ENCODE measurements around the gene SEMA6A.

Gene SEMA6A, protein sequence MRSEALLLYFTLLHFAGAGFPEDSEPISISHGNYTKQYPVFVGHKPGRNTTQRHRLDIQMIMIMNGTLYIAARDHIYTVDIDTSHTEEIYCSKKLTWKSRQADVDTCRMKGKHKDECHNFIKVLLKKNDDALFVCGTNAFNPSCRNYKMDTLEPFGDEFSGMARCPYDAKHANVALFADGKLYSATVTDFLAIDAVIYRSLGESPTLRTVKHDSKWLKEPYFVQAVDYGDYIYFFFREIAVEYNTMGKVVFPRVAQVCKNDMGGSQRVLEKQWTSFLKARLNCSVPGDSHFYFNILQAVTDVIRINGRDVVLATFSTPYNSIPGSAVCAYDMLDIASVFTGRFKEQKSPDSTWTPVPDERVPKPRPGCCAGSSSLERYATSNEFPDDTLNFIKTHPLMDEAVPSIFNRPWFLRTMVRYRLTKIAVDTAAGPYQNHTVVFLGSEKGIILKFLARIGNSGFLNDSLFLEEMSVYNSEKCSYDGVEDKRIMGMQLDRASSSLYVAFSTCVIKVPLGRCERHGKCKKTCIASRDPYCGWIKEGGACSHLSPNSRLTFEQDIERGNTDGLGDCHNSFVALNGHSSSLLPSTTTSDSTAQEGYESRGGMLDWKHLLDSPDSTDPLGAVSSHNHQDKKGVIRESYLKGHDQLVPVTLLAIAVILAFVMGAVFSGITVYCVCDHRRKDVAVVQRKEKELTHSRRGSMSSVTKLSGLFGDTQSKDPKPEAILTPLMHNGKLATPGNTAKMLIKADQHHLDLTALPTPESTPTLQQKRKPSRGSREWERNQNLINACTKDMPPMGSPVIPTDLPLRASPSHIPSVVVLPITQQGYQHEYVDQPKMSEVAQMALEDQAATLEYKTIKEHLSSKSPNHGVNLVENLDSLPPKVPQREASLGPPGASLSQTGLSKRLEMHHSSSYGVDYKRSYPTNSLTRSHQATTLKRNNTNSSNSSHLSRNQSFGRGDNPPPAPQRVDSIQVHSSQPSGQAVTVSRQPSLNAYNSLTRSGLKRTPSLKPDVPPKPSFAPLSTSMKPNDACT

DNA sequence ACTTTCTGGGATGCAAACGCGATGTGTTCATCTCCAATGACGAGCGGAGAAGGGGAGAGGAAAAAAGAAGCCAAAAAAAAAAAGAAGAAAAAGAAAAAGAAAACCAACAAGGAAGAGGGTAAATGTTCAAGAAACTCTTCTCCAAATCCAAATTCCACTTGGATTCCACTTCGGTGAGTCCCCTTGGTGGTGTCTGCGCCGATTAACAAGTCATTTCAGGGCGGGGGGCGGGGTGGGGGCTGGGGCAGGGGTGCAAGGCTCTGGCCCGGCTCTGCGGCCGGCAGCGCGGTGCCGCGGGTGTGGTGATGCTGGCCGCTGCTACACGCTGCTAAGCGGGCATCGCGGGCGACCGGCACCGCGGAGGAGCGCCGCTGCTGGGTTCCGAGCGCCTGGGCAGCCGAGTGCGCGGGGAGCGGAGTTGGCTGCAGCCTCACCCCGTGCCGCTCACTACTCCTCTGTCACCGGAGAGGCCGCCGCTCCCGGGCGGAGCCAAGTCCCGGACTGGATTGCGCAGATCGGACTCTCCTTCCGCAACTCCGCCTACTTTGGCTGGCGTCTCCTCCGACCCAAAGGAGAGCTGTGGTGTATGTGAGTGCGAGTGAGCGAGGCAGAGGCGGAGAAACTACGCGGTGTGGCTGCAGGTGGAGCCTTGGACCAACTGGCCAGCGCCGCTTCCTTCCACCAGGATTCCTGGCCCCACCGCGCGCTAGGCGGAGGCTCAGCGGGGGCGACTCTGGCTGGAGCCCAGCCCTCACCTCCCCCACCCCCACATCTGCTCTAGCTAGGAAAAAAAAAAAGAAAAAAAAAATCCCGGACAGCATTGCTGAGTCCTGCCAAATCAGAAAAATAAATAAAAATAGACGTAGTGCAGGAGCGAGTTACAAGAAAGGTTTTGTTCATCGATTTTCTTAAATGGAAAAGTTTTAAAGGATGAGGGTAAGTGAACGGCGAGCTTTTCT is at the start of gene SEMA6A:
TSS of gene SEMA6A (minus strand) at position 457 of the 959 bp plus-strand sequence. CDS start 69,879 bp downstream, outside the sequence.
- DNase-seq (ENCODE audit: low spot score): peak; percentile 89

DNA sequence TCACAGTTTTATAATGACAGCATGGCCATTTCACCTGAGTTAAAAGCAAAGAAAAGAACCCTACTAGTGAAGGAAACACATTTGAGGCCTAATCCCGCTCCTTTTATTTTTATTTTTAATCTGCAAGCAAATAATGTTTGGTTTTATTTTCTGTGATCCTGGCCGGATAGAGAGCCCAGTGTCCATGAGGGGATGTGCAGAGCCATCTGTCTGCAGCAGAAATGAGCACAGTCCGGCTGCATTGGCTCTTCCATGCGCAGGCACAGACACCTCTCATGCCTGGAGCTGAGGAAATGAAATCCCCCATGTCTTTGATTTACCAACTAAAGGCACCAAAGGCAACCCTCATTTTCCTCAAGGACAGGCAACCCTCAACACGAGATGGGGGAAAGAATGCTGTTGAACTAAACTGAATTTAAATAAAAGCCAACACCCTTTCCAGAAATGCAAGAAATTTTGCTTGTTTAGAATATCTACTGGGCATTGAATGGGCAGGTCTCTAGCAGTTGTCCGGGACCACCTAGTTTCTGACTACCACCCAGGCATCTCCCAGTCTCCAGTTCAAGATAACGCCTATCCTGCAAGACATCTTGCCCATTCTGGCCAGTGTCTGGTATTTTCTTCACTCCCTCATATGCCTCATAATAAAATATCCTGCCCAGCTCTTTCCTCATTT is 47.9 kb upstream of the SEMA6A start:
- DNase-seq (ENCODE audit: low spot score): no peak

DNA sequence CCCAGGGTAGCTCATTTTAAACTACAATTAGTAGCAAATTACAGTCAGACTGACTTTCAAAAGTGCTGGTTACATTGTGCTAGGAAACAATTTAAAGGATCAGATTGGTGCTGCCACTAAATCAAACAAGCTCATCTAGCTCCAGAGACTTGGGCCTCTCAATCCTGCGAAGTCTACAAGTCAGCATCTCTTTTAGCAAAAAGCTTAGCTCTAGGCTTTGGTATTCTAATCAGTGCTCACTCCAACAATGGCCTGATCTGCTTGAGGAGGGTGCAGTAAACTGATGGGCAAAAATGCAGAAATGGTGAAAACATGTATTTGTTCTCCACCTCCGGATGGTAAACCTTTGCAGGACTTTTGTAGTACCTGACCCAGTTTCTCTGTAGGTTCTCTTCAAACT is 47.0 kb upstream of the SEMA6A start:
- DNase-seq (ENCODE audit: low spot score): no peak

DNA sequence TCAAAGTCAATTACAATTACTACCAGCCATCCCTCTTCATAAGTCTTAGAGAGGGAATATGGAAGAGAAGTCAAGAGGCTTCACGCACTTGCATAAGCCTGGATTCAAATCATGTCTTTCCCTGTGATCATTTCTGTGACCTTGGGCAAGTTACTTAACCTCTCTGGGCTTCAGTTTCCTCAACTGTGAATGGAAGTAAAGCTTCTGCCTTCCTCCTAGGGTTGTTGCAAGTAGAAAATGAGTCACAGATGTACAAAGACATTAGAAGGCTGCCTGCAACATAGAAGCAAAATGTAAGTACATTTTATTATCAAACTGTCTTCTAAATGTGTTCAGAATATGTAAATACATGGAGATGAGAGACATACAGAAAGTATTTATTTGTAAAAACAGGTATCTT is 42.3 kb upstream of the SEMA6A start:
- no peak for DNase-seq (ENCODE audit: low spot score)

DNA sequence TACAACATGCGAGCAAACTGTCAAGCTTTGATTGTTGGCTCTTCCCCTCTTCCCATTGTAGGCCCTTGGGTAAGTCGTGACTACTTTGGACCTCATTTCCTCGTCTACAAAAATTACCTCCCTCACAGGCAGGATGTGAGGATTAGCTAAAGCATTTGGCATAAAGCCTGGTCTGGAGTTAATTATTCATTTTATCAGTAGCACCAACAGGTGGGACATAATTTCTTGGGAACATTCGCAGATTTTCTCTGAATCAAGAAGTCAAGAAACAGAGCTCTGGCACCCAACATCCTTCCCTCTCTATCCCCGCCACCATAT is 39.9 kb upstream of the SEMA6A start:
- DNase-seq (ENCODE audit: low spot score): no peak

DNA sequence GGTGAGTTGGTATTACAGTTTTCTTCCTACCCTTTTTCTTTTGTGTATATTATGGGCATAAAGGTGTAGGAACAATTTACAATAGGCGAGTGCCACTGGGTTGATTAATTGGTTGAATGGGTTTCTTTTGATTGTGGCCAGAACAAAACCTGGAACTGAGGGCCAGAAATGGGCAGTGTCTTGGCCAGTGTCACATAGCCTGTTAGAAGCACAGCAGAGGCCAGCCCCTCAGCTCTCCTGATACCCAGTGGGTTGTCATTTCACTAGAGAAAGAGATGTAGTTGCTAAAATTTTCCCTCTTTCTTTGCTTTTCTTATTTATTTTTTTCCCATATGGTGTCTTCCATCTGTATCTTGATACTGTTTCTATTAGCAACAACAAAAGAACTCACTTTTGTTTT is 38.8 kb upstream of the SEMA6A start:
- DNase-seq (ENCODE audit: low spot score): no peak

DNA sequence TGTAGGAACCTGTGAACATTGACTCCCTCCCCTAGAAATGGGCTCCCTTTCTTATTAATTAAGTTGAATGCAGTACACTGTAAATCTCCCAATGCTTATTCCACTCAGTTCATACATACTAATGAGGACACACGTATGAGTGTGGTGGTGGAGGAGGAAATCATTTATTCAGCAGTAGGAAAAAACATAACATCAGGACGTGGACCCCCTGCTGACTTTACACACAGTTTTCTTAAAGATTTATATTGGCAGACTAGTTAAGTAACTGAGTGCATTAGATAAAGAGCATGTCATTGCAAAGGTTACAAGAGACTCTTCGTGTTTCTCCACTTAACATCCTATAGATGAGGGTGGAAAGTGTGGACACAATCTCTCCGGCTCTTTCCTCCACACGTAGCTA is 37.8 kb upstream of the SEMA6A start:
- no peak for DNase-seq (ENCODE audit: low spot score)

DNA sequence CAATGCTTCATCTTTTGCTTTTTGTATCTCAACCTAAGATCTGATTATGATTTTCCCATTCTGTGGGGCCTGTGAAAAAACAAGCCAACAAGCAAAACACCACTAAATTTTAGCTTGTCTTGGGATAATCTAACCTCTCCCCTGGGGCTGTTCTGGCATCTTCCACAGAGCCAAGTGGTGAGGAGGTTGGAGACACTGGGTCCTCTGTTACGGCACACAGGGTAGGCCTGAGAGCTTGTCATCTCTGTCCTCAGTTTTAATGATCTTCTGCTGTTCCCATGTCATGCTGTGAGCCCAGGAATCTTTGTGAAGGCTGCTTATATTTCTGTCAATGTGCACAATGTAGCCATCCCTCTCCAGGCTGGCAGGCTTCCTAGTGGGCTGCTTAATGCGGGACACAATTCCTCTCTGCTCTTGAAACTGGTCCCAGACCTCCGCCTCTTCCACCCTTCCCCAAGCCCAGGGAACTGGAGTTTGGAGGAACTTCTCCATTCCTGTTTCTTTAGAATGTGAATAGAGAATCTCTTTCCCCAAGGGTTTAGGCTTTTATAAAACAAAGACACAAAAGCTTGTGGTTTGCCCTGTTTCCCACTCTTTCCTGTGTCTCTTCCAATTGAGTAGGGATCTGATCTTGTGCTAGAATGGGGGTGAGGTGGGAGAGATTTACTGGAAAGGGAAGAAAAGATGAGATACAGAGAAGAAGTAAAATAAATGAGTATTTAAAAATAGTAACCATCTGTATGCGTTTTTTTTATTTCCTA is 30.9 kb upstream of the SEMA6A start:
- DNase-seq (ENCODE audit: low spot score): no peak

DNA sequence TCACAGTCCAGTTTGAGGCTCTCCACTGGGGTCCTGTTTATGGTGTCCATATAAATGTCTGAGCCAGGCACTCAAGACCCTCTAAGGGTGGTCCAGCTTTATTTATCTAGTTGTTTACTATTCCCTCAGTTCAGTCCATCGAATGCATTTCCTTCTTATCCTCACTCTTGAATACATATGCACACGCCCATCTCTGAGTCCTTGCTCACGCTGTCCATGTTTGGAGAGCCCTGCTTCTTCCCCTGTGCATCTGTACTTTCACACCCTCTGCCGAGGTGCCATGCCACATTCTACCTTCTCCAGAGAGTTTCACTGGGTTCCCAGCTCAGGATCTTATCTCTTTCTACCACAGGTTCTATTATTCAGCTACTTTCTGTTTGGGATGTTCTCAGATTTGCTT is 30.2 kb upstream of the SEMA6A start:
- DNase-seq (ENCODE audit: low spot score): no peak

DNA sequence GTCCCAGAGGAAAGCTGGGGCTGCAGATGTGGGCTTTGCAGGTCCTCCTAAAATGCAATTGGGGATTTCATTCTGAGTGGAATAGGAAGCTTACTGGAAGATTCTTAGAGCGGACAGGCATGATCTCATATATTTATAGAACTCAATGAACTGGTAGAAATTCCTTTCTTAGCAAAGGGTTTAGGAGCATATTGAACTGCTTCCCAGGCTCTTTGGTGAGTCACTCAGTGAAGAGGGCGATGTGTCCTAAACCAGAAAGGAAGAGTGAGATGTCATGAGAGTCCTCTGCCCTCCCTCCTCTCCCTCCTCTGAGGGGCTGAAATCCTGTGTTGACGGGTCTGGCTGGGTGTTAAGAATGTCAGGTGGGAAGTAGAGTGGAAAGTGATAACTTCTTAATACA is 26.3 kb upstream of the SEMA6A start:
- no peak for DNase-seq (ENCODE audit: low spot score)

DNA sequence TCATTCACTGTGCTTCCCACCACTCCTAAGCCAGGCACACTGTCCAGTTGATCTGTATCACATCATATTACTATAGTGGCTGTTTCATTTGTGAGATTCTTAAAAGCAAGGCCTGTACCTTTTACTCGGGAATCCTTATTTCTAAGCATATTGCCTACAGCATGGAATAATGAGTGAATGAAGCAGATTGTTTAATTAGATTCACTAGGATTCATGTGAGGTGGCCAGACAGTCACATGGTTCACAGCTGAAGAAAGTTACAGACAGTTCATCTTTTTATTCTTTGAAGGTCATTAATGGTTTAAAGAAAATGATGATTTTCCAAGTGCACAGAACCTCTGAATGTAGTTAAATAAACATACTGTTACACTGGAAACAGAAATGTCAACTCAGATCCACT is 24.3 kb upstream of the SEMA6A start:
- DNase-seq (ENCODE audit: low spot score): no peak

DNA sequence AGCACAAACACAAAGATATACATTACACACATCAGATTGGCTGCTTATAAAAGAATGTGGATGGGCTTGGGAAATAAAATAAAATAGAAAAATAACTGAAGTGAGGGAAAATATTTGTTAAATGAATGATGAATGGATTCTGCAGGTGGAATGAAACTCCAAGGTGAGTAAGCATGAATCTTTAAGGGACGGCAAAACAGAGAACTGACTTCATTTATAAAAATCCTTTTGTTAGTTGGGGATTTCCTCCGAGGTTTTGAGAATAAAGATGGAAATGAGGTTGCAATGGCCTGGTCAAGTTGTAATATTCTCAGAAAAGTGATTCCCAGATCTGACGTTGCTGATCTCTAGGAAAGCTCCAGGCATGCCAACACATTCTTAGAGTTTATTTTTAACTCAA is 20.9 kb upstream of the SEMA6A start:
- DNase-seq (ENCODE audit: low spot score): no peak

DNA sequence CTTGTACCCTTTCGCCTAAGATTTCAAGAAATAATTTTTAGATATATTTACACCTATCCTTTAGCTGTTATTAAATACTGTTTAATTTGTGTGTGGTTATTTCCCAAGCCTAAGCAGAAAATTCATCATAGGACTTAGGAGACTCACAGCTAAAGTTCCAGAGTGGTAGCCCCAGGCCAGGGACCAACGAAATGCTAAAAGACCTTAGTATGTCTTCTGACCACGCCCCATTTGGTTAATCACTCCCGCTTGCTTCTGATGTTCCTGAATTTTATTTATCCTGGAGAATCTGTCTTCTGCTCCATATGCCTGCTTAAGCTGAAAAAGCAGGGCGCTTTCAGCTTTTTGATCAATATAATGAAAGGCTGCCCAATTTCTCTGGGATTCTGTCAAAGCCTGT is 18.7 kb upstream of the SEMA6A start:
- no peak for DNase-seq (ENCODE audit: low spot score)

DNA sequence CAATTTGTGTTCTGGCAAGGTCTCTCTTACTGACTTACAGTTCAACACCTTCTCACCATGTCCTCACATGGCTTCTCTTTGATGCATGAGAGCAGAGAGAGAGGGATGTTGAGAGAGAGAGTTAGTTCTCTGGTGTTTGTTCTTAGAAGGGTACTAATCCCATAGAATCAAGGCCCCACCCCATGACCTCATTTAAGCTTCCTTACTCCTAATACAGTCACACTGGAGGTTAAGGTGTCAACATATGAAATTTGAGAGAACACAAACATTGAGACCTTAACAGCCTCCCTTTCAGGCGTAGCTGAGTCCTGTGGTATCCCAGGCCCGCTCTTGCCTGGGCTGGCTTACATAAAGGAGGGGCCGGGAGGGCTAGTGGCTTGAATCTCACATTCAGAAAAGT is 10.6 kb upstream of the SEMA6A start:
- DNase-seq (ENCODE audit: low spot score): no peak

DNA sequence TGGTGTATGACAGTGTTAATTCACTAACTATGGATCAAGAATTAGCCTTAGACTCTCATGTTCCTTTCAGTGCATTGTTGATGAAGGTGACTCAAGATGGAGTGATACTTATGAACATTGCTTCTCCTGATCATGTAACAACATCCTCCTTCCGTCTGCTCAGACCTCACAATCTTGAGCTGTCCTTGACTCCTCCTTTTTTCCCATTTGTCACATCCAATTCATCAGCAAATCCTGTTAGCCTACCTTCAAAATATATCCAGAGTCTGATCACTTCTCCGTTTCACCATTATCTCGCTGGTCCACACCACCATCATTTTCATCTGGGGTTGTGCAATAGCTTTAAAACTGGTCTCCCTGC is 9.2 kb upstream of the SEMA6A start:
- no peak for DNase-seq (ENCODE audit: low spot score)

DNA sequence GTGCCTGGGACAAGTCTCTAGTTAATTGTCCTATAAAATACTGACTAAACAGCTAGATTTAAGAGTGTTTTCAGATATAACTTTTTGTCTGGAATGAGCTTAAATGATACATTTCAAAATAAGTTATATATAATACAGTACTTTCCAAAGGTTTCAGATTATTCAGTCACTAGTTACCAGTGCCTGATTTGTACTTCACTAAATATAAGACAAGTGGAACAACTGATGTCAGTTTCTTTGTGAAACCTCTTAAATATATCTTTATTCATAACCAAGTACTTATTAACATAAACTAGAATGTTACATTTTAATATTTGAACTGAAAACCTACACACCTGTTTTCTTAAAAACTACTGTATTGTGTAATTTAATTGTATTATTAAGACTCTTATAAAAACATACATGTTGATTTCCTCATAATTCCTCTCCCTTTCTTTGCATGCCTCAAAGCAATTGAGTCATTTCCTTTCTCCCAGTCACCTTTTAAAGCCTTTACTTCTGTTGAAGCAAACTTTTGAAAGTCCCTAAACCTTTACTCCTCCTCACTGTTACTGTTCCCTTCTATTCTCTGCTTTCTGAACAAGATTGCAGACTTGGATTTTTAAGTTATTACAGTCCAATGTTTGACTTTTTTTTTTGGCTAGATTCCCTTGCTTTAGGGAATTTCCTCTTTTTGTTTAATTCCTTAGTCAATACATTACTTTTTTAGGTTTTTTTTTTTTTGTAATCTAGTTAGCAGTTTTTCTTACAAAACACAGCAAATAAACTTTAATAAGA is 8.7 kb upstream of the SEMA6A start:
- no peak for DNase-seq (ENCODE audit: low spot score)

DNA sequence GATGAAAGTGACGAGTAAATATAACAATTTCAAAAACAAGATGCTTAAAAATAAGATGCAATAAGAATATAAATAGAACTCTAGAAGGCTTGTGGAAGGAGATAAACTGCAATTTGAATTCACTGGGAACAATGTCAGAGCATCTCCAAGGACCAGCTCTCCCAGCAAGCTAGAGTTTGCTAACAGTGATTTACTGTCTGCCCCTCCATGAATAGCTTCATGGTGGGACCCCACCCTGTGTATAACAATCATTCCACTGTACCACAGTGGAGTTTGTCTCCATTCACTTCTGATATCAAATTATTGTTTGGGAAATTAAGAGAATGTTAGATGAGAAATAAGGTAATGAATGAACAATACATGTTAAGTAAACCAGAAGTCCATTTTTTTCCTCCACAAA is 7.3 kb upstream of the SEMA6A start:
- no peak for DNase-seq (ENCODE audit: low spot score)

DNA sequence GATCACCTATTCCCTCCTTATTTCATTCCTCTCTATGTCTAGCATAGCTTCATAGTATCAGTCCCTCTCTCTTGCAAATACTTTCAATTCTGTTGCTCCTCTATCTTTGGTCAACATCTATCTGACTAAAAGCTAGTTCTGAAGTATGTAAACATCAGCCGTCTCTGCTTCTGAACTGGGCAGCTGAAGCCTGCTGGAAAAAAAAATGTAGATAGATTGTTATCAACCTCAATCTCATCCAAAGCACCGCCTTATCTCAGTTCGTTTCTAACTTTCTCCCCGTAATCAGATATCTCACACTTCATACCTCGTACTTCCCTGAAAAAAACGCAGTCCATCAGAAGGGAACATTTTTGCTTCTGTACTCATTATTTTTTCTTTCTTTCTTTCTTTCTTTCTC is 4.5 kb upstream of the SEMA6A start:
- DNase-seq (ENCODE audit: low spot score): no peak

DNA sequence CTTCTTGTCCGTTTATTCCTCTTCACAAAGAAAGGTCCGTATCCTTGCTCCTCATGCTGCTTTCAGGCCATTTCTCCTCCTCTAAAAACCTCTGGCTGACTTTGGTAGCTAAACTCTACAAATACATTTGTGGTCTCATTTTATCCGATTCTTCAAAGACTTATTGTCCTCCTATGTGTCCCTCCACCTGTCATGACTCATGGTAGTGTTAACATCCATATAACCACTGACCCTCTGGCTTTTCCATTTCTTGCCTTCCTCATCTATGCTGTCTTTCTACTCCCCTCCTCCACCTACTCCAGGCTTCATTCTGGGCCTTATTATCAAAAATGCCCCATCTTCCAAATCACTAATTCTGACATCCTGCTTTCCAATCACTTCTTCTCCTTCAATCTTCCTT is 4.1 kb upstream of the SEMA6A start:
- DNase-seq (ENCODE audit: low spot score): no peak
